ENCODE results near the gene GTPBP3.
"Not testable (repeated sequence)": the region's sequence is repeated elsewhere in the genome, so short reads cannot be mapped to it uniquely, and the experiment has no call there.

The GTPBP3 gene

DNA sequence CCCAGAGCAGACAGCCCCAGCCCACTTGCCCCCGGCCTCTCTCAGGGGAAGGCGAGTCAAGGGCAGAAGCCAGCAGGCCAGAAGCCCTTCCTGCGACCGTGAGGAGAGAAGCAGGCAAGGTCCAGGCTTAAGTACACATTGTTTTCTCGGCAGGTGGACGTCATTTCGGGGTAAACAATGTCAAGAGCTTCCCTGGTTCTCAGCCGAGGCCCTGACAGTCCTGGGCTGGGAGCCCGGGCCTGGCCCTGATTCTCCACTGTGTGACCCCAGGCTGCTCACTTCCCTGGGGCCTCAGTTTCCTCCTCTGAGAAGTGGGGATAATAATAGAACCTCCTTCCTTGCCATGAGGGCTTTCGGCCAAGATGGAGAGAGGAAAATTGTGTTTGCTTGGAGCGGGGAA lies 20.4 kb downstream of the GTPBP3 start:
- no peak overlapping the region for H3K14ac ChIP-seq (ENCODE audit: low read length)
- H2AFZ ChIP-seq (ENCODE audit: insufficient read depth, low read length, poor library complexity), result no peak overlapping the region
- no peaks in the 10 kb centered on the region for H3K4me1 ChIP-seq (ENCODE audit: control insufficient read depth in 1 of 2, insufficient read depth in 2 of 2, low read length in 2 of 2)
- WGBS (ENCODE audit: extremely low coverage, insufficient coverage, insufficient read length), result no CpG with 5 or more reads among the region's 11 CpGs
- no peak overlapping the region for H3K4ac ChIP-seq (ENCODE audit: low read depth, low read length)
- peaks cover 3% of the 10 kb centered on the region for H3K9me3 ChIP-seq (ENCODE audit: insufficient read depth, low read depth, low read length)
- DNase-seq, result no peak
- H3K18ac ChIP-seq (ENCODE audit: low read length), result no peak overlapping the region
- H2BK12ac ChIP-seq (ENCODE audit: low read length), result no peak overlapping the region
- no peaks in the 10 kb centered on the region for H3K27me3 ChIP-seq (ENCODE audit: insufficient read depth, low read length)
- H2BK5ac ChIP-seq (ENCODE audit: low read depth, low read length, poor library complexity), result no peak overlapping the region
- no peaks in the 10 kb centered on the region for H3K79me2 ChIP-seq (ENCODE audit: control insufficient read depth, insufficient read depth, low read length, poor library complexity)
- H4K12ac ChIP-seq (ENCODE audit: low read depth, low read length), result no peak overlapping the region
- no peak overlapping the region for H3K27ac ChIP-seq (ENCODE audit: low read depth, low read length)
- H2AK5ac ChIP-seq (ENCODE audit: low read length), result no peak overlapping the region
- H2BK120ac ChIP-seq (ENCODE audit: insufficient read depth, low read length, poor library complexity), result no peak overlapping the region
- no peaks in the 10 kb centered on the region for H3K36me3 ChIP-seq (ENCODE audit: control insufficient read depth in 1 of 2, insufficient read depth in 2 of 2, low read length in 2 of 2)
- no peak overlapping the region for H3K4me2 ChIP-seq (ENCODE audit: low read length)
- H4K8ac ChIP-seq (ENCODE audit: low read depth, low read length), result no peak overlapping the region
- no peak overlapping the region for H4K91ac ChIP-seq (ENCODE audit: low read depth, low read length)
- H3K23ac ChIP-seq (ENCODE audit: low read length), result no peak overlapping the region
- H3K9ac ChIP-seq (ENCODE audit: low read length), result no peak overlapping the region
- H3K4me3 ChIP-seq (ENCODE audit: low read depth, low read length), result no peak overlapping the region
- no peaks in the 10 kb centered on the region for H3K79me1 ChIP-seq (ENCODE audit: low read length)

DNA sequence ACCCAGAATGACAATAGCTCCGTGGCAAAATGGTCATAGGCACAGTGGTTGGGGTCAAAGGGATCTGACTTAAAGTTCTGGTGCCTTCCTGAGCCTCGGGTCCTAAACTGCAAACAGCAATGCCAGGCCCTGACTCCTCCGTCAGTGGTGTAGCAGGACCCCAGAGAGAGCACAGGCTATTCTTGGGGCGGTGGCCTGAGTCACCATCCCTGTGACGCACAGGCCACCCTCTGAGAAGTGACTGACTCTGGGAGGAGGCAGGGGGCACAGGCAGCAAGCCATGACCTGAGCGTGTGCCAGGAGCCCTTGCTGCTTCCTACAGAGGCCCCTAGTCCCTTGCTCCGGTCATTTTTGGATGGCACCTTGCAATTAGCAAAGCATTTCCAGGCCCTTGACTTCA lies 21.0 kb downstream of the GTPBP3 start:
- no peak overlapping the region for H2BK12ac ChIP-seq (ENCODE audit: low read length)
- no peak overlapping the region for H4K12ac ChIP-seq (ENCODE audit: low read depth, low read length)
- H3K14ac ChIP-seq (ENCODE audit: low read length), result no peak overlapping the region
- no peak overlapping the region for H2AK5ac ChIP-seq (ENCODE audit: low read length)
- H3K4me1 ChIP-seq (ENCODE audit: control insufficient read depth in 1 of 2, insufficient read depth in 2 of 2, low read length in 2 of 2), result no peaks in the 10 kb centered on the region
- no peak overlapping the region for H2BK5ac ChIP-seq (ENCODE audit: low read depth, low read length, poor library complexity)
- no peaks in the 10 kb centered on the region for H3K36me3 ChIP-seq (ENCODE audit: control insufficient read depth in 1 of 2, insufficient read depth in 2 of 2, low read length in 2 of 2)
- no peaks in the 10 kb centered on the region for H3K79me2 ChIP-seq (ENCODE audit: control insufficient read depth, insufficient read depth, low read length, poor library complexity)
- no peak overlapping the region for H2BK120ac ChIP-seq (ENCODE audit: insufficient read depth, low read length, poor library complexity)
- H3K23ac ChIP-seq (ENCODE audit: low read length), result no peak overlapping the region
- H3K9me3 ChIP-seq (ENCODE audit: insufficient read depth, low read depth, low read length), result peaks cover 3% of the 10 kb centered on the region
- H3K4me3 ChIP-seq (ENCODE audit: low read depth, low read length), result no peak overlapping the region
- H4K91ac ChIP-seq (ENCODE audit: low read depth, low read length), result no peak overlapping the region
- no CpG with 5 or more reads among the region's 7 CpGs for WGBS (ENCODE audit: extremely low coverage, insufficient coverage, insufficient read length)
- H3K79me1 ChIP-seq (ENCODE audit: low read length), result no peaks in the 10 kb centered on the region
- H3K27me3 ChIP-seq (ENCODE audit: insufficient read depth, low read length), result no peaks in the 10 kb centered on the region
- H3K4me2 ChIP-seq (ENCODE audit: low read length), result no peak overlapping the region
- no peak overlapping the region for H4K8ac ChIP-seq (ENCODE audit: low read depth, low read length)
- no peak overlapping the region for H3K27ac ChIP-seq (ENCODE audit: low read depth, low read length)
- no peak for DNase-seq
- no peak overlapping the region for H3K9ac ChIP-seq (ENCODE audit: low read length)
- H2AFZ ChIP-seq (ENCODE audit: insufficient read depth, low read length, poor library complexity), result no peak overlapping the region
- no peak overlapping the region for H3K4ac ChIP-seq (ENCODE audit: low read depth, low read length)
- no peak overlapping the region for H3K18ac ChIP-seq (ENCODE audit: low read length)

DNA sequence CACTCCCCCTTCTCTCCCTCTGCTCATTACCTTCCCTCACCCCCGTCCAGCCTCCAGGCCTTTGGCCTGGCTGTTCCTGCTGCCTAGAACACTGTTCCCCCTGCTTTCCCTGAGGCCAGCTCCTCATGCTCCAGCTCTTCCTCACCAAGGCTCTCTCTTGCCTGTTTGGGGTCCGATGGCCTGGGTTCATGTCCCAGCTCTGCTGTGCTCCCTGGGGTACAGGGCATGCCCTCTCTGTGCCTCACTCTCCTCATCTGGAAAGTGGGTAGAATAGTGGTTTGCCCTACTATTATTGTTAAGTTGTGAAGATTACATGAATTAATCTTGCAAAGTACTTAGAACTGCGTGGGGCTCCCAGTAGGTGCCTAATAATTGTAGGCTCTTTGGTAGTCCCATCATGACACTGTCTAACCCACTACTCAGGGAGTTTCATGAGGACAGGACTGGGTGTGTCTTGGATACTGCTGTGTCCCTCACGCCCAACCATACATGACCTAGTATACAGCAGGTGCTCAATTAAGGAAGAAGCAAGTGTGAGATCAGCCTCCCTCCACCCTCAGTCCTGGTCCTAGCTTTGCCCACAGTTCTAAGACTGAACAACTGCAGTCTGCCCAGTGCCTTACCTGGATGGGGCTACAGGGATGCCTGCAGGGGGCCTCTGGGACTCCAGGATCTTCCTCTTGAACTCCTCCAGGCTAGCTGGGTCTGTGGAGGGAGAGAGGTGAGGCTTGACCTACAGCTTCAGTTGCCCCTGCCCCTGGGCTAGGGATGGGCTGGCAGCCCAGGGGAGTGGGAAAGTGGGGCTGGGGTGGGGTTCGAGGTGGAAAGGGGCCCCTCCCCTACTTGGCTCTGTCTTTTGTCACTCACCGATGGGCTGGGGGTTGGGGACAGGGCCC lies 22.8 kb downstream of the GTPBP3 start:
- Histone ChIP-seq H4K8ac (ENCODE audit: low read depth, low read length) (no peak overlapping the region), H3K27ac (ENCODE audit: low read depth, low read length) (no peak overlapping the region), H2BK120ac (ENCODE audit: insufficient read depth, low read length, poor library complexity) (no peak overlapping the region), H2AK5ac (ENCODE audit: low read length) (no peak overlapping the region), H3K79me2 (ENCODE audit: control insufficient read depth, insufficient read depth, low read length, poor library complexity) (no peaks in the 10 kb centered on the region), H3K4ac (ENCODE audit: low read depth, low read length) (no peak overlapping the region), H3K79me1 (ENCODE audit: low read length) (no peaks in the 10 kb centered on the region), H2BK12ac (ENCODE audit: low read length) (no peak overlapping the region), H3K9ac (ENCODE audit: low read length) (no peak overlapping the region), H3K27me3 (ENCODE audit: insufficient read depth, low read length) (no peaks in the 10 kb centered on the region), H3K23ac (ENCODE audit: low read length) (no peak overlapping the region), H2AFZ (ENCODE audit: insufficient read depth, low read length, poor library complexity) (no peak overlapping the region), H3K18ac (ENCODE audit: low read length) (no peak overlapping the region), H3K14ac (ENCODE audit: low read length) (no peak overlapping the region), H4K12ac (ENCODE audit: low read depth, low read length) (no peak overlapping the region), H3K4me2 (ENCODE audit: low read length) (no peak overlapping the region), H3K36me3 (ENCODE audit: control insufficient read depth in 1 of 2, insufficient read depth in 2 of 2, low read length in 2 of 2) (no peaks in the 10 kb centered on the region), H2BK5ac (ENCODE audit: low read depth, low read length, poor library complexity) (no peak overlapping the region), H3K4me1 (ENCODE audit: control insufficient read depth in 1 of 2, insufficient read depth in 2 of 2, low read length in 2 of 2) (no peaks in the 10 kb centered on the region), H3K9me3 (ENCODE audit: insufficient read depth, low read depth, low read length) (peaks cover 3% of the 10 kb centered on the region), H4K91ac (ENCODE audit: low read depth, low read length) (no peak overlapping the region), H3K4me3 (ENCODE audit: low read depth, low read length) (no peak overlapping the region)
- no peak for DNase-seq
- no CpG with 5 or more reads among the region's 6 CpGs for WGBS (ENCODE audit: extremely low coverage, insufficient coverage, insufficient read length)

DNA sequence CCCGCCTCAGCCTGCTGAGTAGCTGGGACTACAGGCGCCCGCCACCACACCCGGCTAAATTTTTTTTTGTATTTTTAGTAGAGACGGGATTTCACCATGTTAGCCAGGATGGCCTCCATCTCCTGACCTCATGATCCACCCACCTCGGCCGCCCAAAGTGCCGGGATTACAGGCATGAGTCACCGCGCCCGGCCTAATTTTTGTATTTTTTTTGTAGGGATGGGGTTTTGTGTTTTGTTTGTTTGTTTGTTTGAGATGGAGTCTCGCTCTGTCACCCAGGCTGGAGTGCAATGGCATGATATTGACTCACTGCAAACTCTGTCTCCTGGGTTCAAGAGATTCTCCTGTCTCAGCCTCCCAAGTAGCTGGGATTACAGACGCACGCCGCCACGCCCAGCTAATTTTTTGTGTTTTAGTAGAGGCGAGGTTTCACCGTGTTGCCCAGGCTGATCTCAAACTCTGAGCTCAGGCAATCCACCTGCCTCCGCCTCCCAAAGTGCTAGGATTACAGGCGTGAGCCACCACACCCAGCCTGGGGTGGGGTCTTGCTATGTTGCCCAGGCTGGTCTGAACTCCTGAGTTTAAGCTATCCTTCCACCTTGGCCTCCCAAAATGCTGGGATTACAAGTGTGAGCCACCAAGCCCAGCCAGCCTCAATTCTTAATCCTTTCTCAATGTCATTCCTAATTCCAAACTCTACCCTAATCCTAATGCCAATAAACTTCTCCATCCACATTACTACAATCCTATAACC lies 26.7 kb downstream of the GTPBP3 start:
- not testable (repeated sequence) for DNase-seq

More for the DNA sequence above, 26.7 kb downstream of the GTPBP3 start:
- H3K4me3 ChIP-seq (ENCODE audit: low read depth, low read length); H4K12ac ChIP-seq (ENCODE audit: low read depth, low read length); H3K27me3 ChIP-seq (ENCODE audit: insufficient read depth, low read length); H3K4me1 ChIP-seq (ENCODE audit: control insufficient read depth in 1 of 2, insufficient read depth in 2 of 2, low read length in 2 of 2); H3K27ac ChIP-seq (ENCODE audit: low read depth, low read length); H2AK5ac ChIP-seq (ENCODE audit: low read length); H3K79me2 ChIP-seq (ENCODE audit: control insufficient read depth, insufficient read depth, low read length, poor library complexity); H4K91ac ChIP-seq (ENCODE audit: low read depth, low read length); H3K9ac ChIP-seq (ENCODE audit: low read length); H3K9me3 ChIP-seq (ENCODE audit: insufficient read depth, low read depth, low read length); H2BK5ac ChIP-seq (ENCODE audit: low read depth, low read length, poor library complexity); H3K79me1 ChIP-seq (ENCODE audit: low read length); H3K14ac ChIP-seq (ENCODE audit: low read length); H3K4ac ChIP-seq (ENCODE audit: low read depth, low read length); H3K36me3 ChIP-seq (ENCODE audit: control insufficient read depth in 1 of 2, insufficient read depth in 2 of 2, low read length in 2 of 2); H4K8ac ChIP-seq (ENCODE audit: low read depth, low read length); H2BK120ac ChIP-seq (ENCODE audit: insufficient read depth, low read length, poor library complexity); H2BK12ac ChIP-seq (ENCODE audit: low read length); H3K23ac ChIP-seq (ENCODE audit: low read length); H2AFZ ChIP-seq (ENCODE audit: insufficient read depth, low read length, poor library complexity); H3K4me2 ChIP-seq (ENCODE audit: low read length); H3K18ac ChIP-seq (ENCODE audit: low read length): not testable (repeated sequence)
- no CpG with 5 or more reads among the region's 20 CpGs for WGBS (ENCODE audit: extremely low coverage, insufficient coverage, insufficient read length)
